ENCODE data around the gene PUM1.
"Not testable (repeated sequence)": the region's sequence is repeated elsewhere in the genome, so short reads cannot be mapped to it uniquely, and the experiment has no call there.

PUM1 gene

DNA sequence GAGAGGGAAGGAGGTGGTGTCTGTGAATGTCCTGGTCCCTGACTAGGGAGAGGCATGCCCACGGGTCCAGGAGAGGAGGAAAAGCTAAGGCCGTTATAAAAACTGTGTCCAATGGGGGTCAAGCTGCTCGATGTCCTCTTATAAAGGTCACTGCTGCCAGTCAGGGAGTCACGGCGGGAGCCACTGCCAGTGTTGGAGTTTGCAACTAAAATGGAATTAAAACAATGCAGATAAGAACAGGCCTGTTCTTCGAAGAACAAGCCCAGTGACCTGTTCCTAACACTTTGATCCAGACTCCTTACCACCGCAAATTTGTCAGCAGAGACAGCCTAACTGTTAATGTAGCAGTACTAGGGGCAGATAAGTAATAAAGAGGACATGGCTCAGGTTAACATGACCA lies 100.8 kb downstream of the PUM1 start:
- DNase-seq (ENCODE audit: low spot score): no peak

DNA sequence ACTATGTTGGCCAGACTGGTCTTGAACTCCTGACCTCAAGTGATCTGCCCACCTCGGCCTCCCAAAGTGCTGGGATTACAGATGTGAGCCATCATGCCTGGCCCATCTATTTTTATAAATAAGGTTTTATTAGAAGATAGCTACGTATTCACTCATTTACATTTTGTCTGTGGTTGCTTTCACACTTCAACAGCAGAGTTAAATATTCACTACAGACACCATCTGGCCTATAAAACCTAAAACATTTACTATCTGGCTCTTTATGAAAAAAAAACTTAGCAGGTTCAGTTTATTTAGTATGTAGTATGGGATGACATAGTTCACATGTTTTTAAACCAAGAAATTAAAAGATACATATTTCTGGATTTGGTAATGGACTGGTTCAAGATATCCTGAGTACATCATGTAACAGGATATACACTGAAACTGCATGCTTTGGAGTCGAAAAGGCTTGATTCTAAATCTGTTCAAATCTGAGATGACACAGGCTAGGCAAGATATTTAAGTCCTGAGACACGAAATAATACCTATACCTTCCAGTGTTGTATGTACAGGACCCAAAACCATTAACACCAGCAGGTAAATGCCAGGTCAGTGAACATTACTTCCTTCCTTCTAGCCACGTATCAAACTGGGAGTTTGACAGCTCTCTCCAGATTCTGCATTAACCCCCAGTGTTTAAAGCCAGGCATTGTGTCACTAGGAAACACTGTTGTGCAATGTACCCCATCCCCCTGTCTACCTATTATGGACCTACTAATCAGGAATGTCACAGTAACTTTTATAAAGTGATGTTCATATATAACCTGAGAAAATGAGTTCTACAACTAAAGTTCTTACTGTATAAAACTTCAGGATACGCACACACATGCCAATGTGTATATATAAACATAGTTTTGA lies 102.7 kb downstream of the PUM1 start:
- DNase-seq (ENCODE audit: low spot score): no peak

DNA sequence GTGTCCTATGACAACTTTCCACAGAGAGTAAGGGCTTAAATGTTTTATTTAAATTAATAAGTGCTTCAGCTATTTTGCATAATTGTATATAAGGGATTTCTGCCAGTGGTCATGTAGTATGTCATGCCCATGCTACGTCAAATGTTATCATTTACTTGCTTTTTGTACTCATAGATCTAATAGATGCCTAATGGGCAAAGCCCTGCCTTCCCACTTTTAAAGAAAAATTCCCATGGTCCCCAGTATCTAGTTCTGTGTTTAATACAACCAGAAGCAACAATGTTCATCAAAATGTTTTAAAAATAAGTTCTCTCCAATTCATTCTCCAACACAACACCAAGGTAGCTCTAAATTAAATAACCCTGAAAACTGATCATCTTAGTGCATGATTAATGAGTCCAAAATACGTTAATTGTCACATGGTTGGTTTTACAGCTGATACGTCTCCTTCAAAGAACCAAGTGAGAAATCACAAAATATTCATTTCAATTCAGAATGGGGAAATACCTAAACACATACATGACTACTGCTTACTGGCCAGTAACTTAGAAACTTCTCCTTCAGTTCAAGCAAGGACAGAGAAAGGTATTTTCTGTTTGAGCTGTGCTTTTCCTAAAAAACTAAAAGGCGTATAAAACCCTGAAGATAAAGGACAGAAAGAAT lies 107.8 kb downstream of the PUM1 start:
- DNase-seq (ENCODE audit: low spot score): no peak

DNA sequence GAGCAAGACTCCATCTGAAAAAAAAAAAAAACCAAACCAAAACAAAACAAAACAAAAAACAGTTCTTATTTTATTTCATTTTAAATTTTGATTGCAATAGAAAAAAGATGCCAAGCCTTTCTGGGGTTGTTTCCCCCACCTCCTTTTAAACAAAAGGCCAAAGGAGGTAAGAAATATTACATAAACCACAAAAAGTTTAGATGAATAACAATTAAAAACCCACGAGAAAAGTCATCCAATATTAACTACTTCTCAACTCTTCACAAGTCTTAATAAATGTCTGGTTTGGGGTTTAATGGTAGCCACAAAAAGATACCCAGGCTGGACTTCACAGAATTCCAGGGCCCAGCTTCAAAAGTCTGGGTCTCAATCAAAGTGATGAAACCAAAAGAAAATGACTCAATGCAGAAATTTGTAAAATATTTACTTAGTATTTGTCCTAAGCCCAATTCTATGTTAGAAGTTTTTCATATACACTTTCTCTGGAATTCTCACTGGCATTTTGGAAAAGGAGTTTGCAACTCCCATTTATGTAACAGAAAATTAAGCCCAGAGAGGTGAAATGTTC lies 110.0 kb downstream of the PUM1 start:
- no peak for DNase-seq (ENCODE audit: low spot score)

DNA sequence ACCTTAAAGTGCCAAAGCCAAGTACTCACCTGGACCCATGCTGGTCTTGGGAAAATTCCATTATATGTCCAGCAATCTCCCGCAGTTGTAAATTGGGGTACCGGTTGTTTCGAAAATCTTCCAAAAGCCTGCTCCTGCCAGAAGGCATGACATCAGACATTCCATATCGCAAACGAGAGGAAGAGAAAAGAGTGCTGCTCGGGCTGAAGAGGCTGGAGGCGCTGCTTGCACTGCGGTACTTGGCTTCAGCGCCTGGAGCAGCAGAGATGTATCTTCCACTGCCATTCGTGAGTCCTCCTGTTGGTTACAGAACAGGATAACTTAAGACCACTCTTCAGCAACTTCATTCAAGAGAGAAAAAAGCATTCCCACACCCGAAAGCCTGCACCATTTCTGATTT lies 111.8 kb downstream of the PUM1 start:
- no peak for DNase-seq (ENCODE audit: low spot score)

DNA sequence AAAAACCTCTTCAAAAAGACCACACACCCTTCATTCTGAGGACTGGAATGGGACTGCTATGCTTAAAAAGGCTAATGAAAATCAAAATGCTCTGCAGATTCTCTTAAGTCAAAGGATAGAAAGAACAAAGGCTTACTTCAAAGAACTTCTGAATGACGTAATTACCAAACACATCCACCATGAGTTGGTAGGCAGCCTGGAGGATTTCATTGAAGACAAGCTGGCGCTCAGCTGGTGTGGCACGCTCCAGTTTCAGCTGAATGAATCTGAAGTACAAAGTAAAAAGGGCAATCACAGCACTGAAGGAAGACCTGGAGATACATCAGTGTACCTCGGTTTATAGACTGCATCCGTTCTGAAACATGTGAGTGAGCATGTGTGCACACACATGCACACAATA lies 113.4 kb downstream of the PUM1 start:
- no peak for DNase-seq (ENCODE audit: low spot score)

DNA sequence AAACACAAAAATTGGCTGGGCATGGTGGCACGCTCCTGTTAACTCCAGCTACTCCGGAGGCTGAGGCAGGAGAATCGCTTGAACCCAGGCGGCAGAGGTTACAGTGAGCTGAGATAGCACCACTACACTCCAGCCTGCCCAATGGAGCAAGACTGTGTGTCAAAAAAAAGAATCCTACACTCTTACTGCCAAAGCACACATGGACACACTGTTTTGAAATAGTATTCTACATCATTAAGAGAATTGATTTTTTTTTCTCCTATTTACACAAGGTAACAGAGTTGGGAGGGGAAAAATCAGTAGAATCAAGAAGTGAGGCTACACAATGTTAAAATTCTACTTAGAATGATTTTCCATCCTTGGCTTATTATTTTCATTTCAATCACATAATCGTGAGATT lies 114.8 kb downstream of the PUM1 start:
- DNase-seq (ENCODE audit: low spot score): no peak

DNA sequence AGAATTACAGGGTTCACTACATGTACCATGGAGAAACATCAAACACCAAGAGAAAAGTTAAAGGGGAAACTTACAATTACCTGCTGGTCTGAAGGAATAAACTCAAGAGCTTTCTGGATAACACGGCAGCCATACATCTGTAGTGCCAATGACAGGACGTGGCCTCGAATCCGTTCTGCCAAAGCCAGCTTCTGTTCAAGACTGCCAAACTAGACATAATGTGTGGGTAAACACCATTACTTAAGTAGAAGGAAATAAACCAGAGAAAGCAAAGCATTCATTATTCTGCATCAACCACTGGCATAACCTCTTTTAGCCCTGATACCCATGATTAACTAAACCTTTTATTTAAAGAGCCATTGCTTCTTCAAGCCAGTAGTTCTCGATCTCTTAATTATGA lies 115.5 kb downstream of the PUM1 start:
- DNase-seq (ENCODE audit: low spot score): no peak

DNA sequence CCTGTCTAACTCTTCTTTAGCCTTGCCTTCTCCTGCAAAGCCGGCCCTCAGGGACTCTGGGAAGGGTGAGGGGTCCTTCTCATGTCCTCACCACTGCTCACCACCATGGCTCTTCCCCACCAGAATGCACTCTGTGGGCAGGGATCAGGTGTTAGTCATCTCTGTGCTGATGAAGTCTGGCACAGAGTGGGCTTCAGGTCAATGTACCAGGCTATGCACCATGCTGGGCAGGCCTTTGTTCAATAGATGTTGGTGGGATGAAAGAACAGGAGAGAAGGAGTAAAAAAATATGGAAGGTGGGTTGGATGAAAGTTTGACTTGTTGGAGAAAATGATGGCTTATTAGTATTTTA lies 116.1 kb downstream of the PUM1 start:
- DNase-seq (ENCODE audit: low spot score): not testable (repeated sequence)

DNA sequence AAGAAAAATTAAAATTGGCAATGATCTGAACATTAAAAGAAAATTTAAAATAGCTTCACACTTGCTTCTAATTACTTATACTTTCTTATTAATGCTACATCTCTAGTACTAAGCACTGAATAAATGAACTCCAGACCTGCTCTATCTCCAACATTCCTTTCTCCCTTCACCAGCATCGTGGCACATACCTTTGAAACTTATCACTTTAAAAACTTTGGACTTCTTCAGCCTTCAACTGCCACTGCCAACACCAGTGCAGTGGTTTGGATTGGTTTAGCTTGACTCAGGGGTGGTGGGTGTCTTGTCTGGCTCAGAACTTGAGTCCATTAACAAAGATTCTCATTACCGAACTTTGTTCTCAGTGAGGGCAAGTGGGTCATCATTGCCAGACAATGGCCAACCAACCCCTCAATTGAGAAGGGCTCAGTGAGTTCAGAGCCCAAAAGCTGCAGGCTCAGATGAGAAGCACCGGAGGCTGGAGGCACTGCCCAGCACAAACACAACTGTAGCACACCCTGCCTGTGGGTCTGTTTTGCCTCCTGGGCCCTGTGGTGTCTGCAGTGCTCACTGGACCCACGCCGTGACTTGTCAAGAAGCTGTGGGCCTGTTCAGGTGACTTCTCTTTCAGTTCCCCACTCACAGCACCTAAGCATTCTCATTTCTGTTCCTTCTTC lies 116.6 kb downstream of the PUM1 start:
- DNase-seq (ENCODE audit: low spot score): not testable (repeated sequence)

DNA sequence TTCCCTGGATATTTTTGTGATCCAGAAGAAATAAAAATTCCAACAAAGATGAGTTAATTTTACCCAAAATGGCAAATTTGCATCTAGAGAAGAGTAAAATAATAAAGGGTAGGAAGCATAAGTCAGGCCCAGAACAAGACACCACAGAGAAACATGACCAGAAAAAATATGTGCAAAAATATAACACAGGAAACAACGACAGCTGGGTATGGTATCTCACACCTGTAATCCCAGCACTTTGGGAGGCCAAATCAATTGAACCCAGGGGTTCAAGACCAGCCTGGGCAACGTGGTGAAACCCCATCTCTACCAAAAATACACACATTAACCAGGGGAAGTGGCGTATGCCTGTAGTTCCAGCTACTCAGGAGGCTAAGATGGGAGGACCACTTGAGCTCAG lies 117.2 kb downstream of the PUM1 start:
- no peak for DNase-seq (ENCODE audit: low spot score)

DNA sequence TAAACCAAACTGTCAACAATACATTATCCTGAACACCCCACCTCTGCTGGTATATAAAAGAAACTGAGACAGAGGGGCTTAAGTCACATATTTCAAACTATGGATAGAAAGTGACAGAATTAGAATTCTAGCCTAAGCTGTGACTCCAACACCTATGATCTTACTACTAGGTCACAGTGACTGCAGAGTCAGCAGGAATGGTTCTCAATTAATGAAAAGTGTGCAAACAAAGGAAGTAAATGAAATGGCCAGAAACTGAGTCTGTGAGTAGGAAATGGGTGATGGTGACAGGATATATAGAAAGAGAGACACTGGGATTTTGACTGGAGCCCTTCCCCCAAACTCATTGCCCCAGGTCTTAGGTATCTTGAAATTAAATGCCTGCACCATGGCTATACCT lies 118.3 kb downstream of the PUM1 start:
- no peak for DNase-seq (ENCODE audit: low spot score)

DNA sequence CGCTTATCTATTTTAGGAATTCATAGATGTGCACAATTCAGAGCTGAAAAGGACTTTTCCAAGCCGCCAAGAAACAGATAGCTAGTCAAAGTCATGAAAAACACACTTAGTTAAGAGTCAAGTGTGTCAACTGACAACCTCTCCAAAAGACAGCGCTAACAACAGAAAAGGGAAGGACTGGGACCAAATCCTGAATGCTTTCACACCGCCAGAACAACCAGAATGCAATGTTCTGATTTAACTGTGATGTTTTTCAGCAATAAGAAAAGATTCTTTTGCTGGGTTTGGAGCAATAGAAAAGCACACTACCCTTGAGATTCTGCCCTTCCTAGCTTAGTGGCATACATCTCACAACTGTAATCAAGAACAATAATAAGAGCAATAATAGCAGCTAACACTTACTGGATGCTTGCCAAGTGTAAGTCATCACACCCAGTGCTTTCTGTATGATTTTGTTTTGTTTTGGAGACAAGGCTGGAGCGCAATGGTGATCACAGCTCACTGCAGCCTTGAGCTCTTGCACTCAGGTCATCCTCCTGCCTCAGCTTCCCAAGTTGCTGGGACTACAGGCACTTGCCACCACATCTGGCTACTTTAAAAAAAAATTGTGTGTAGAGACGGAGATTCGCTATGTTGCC lies 123.1 kb downstream of the PUM1 start:
- peak; percentile 44 for DNase-seq (ENCODE audit: low spot score)

DNA sequence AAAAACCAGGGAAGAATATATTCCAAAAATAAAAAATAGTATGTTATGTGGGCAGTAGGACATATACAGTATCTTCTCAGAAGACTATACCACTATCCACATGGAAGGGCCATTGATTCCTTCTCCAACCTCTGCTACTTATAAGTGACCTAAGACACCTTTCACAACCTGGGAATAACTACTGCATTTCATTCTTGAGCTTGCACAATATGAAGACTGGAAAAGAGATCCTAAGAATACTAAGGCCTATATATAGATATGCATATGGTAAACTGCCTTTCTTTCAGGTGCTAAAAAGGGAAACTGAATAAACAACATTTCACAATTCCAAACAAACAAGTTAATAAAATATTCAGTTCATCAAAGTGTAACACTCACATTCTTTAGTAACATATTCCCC lies 125.0 kb downstream of the PUM1 start:
- no peak for DNase-seq (ENCODE audit: low spot score)

DNA sequence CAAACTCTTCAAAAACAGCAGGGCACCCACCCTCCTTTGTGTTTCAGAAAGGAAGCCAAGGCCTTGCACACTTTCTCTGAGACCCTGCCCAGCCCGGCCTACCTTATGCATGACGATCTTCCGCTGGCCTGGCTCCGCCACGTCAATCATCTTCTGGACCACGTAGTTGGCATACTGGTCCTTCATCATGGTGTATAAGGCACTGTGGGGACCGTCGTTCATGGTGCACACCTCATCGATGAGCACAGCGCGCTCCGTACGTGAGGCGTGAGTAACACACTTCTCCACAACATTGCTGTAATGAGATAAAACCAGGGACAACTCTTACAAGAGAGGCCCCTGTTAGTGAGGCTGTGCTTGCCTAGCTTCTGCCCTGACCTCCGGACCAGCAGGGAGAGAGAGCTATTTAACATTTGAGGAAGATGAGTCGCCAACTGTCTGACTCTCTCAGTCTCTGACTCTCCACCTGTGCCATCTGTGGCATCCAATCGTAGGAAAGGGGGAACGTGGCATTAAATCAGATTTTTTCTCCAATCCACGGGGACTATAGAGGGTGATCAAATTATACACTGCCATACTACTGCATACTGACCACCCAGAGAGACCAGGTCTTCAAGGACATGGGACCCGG lies 128.9 kb downstream of the PUM1 start:
- DNase-seq (ENCODE audit: low spot score): no peak

DNA sequence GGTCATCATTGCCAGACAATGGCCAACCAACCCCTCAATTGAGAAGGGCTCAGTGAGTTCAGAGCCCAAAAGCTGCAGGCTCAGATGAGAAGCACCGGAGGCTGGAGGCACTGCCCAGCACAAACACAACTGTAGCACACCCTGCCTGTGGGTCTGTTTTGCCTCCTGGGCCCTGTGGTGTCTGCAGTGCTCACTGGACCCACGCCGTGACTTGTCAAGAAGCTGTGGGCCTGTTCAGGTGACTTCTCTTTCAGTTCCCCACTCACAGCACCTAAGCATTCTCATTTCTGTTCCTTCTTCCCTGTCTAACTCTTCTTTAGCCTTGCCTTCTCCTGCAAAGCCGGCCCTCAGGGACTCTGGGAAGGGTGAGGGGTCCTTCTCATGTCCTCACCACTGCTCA lies 129.8 kb downstream of the PUM1 start:
- not testable (repeated sequence) for DNase-seq (ENCODE audit: low spot score)

DNA sequence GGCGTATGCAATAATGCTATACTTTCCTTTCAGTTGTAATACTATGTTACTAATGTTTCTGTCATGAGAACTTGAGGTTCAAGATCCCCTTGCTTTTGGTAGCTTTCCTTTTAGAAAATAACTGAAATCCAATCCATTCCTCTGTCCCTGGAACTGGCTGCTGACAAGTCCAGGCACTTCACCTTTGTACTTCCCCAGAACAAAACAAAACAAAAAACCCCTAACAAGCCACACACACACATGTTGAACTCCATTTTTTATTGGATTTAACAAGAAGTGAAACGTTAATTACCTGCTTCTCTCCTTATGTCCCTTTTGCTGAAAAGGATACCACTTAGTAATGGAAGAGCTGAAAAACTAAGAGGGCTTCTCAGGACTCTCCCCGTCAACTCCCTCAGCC lies 130.9 kb downstream of the PUM1 start:
- no peak for DNase-seq (ENCODE audit: low spot score)

DNA sequence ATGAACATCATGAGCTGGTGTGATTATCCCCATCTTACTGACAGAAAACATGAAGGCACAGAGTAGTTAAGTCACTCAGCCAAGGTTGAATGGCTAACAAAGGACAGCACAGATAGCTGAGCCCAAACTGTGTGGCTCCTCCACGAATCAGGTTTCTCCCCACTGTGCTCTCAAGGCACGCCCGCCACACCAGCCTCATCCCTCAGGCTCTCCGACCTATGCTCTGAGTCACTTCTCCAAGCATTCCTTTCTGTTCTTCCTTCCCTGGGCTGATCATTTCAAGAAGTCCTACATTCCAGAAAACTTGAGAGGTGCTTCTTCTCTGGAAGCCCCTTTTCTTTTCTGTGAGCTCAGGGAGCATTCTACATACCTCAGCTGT lies 131.7 kb downstream of the PUM1 start:
- no peak for DNase-seq (ENCODE audit: low spot score)

DNA sequence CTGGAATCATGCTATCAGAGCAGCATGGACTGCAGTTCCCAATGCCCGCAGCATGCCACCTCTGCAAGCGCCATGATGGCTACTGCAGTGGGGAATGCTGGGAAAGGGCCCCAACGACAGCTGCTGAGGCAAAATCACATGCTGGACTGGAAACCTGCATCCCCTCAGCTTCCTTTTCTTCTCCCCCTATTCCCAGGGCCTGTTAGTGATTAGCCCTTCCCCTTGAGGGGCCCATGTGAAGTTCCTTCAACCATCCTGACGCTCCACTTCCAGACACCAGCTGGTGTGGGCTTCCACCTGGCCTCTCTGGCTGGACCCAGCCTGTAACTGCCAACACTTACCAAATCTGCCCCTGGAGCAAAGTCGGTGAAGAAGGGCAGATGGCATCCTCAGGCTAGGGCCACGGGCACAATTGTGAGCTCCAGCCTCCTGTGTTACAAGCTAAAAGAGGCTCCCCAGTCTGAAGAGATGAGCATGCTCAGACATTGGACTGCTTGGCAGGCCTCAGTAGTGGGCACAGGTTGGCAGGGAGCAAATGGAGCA lies 134.8 kb downstream of the PUM1 start:
- DNase-seq (ENCODE audit: low spot score): no peak

DNA sequence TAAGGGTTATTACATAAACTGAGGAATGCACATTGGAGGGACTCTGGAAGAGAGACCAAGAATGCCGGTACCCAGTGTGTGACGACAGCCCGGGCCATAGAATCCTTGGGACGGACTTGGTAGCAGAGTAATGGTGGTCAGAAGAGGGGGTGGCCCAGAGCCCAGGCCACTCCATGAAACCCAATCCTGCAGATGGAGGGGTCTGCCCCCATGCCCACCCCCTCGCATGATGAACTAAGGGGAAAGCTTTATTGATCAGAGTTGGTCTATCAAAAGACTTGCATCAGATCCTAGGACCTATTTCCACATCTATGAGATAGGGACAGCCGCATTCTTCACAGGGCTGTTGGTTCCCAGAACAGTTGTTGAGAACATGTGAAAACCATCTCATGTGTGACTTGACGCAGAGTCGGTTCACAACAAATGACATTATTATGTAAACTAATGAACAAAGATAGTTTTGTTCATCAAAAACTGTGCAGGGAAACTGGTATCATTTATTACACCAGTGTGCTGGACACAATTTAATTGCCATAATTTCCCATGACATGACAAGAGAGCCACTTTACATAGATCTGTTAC lies 135.5 kb downstream of the PUM1 start:
- DNase-seq (ENCODE audit: low spot score): no peak

Measured in kidney capillary endothelial cell (primary cell).